ENCODE results near the gene CHID1. TPM values are rescaled to one million over a fixed set of nuclear protein-coding genes. Genes with fewer than 3 reads are reported as not detected.

Gene CHID1
- total and polyA plus RNA-seq, 2 of the 4 experiments (the other 2 are of a cell fraction): 34.2 to 121 TPM

DNA sequence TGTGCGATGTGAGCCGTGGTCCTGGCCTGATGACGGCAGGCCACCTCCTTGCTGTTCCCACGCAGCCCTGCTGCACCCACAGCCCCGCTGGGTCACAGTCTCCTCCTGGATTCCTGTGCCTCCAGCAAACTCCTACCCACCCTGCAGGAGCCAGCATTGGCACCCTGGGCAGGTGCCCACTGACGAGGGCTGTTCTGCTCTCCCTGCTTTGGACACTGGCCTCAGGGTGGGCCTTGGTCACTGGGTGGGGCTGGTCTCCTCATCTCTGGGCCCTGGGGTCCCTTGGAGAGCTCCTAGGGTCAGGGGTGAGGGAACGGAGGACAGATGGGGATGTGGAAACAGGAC, 55.3 kb downstream of the CHID1 start:
- Histone ChIP-seq H3K36me3 (ENCODE audit: control insufficient read depth, insufficient read depth, low read length) (peaks cover 20% of the 10 kb centered on the region), H4K91ac (ENCODE audit: insufficient read depth, low read depth, low read length) (no peak overlapping the region), H4K5ac (ENCODE audit: low read depth, low read length) (no peak overlapping the region), H3K9me1 (ENCODE audit: insufficient read depth, low read length) (no peaks in the 10 kb centered on the region), H3K4me3 (ENCODE audit: insufficient read depth, low read depth, low read length) (no peak overlapping the region), H4K20me1 (ENCODE audit: insufficient read depth, low read length) (peaks cover 80% of the 10 kb centered on the region), H2AK5ac (ENCODE audit: low read depth, low read length) (no peak overlapping the region), H2BK15ac (ENCODE audit: low read depth, low read length) (no peak overlapping the region), H3K9me3 (ENCODE audit: control insufficient read depth, insufficient read depth, low read length) (no peaks in the 10 kb centered on the region), H3K18ac (ENCODE audit: low read depth, low read length) (no peak overlapping the region), H2BK5ac (ENCODE audit: low read depth, low read length, poor library complexity, severe bottlenecking) (no peak overlapping the region), H2AFZ (replicated peaks; ENCODE audit: low read length, poor library complexity) (no peak overlapping the region), H4K8ac (ENCODE audit: low read depth in 2 of 2, low read length in 2 of 2) (no peak overlapping the region), H3K4ac (ENCODE audit: low read depth, low read length) (no peak overlapping the region), H3K27ac (ENCODE audit: insufficient read depth, low read length) (no peak overlapping the region), H3K4me1 (ENCODE audit: control insufficient read depth, insufficient read depth, low read length) (peaks cover 20% of the 10 kb centered on the region), H3K56ac (ENCODE audit: extremely low read depth, insufficient read depth, low read length) (no peak overlapping the region), H2AK9ac (replicated peaks; ENCODE audit: low read depth, low read length, poor library complexity) (no peak overlapping the region), H3K79me1 (ENCODE audit: low read depth in 1 of 2, low read length in 2 of 2) (peaks cover 18 to 87% of the 10 kb centered on the region in 2 experiments), H2BK120ac (ENCODE audit: low read depth, low read length) (no peak overlapping the region), H2BK20ac (ENCODE audit: low read depth, low read length) (no peak overlapping the region), H3K9ac (ENCODE audit: low read depth, low read length) (no peak overlapping the region), H3K23ac (ENCODE audit: low read depth, low read length) (no peak overlapping the region), H3K14ac (replicated peaks; ENCODE audit: low read depth, low read length) (no peak overlapping the region), H3K27me3 (ENCODE audit: control insufficient read depth, insufficient read depth, low read length) (no peaks in the 10 kb centered on the region), H3K4me2 (ENCODE audit: low read depth, low read length) (no peak overlapping the region)
- WGBS, 2 experiments (ENCODE audit: extremely low coverage in 2 of 2, insufficient read length in 1 of 2): 89% methylated on average over 5 of the region's 7 CpGs; no CpG with 5 or more reads in 1 of the 2 experiments
- in situ Hi-C loops (cut with MboI; ENCODE audit: low sequenced_read_pairs) (no loop called here), intact Hi-C loops (cut with micrococcal nuclease) (no loop called here), dilution Hi-C loops (cut with HindIII; ENCODE audit: low sequenced_read_pairs, unreplicated experiment) (no loop called here)
- no TSS peak for BruUV-seq (replicated peaks)
- ChIA-PET POLR2A (ENCODE audit: unreplicated experiment) (no interaction called here), CTCF (no interaction called here)
- ATAC-seq (ENCODE audit: low read depth): no peak
- no peak for DNase-seq
- TF ChIP-seq CEBPB (IDR thresholded peaks at IDR 0.05; ENCODE audit: low read depth, low read length) (no peak), MAZ (IDR thresholded peaks at IDR 0.05; ENCODE audit: borderline replicate concordance, low read depth, low read length) (no peak), SMC3 (IDR thresholded peaks at IDR 0.05; ENCODE audit: low read depth, low read length) (no peak), MAFK (IDR thresholded peaks at IDR 0.05; ENCODE audit: low read depth, low read length) (no peak), BHLHE40 (IDR thresholded peaks at IDR 0.05; ENCODE audit: low read depth, low read length) (no peak), MXI1 (IDR thresholded peaks at IDR 0.05; ENCODE audit: borderline replicate concordance, low read depth, low read length) (no peak)
- TF ChIP-seq, protein P1, sequence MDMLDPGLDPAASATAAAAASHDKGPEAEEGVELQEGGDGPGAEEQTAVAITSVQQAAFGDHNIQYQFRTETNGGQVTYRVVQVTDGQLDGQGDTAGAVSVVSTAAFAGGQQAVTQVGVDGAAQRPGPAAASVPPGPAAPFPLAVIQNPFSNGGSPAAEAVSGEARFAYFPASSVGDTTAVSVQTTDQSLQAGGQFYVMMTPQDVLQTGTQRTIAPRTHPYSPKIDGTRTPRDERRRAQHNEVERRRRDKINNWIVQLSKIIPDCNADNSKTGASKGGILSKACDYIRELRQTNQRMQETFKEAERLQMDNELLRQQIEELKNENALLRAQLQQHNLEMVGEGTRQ (IDR thresholded peaks at IDR 0.05; ENCODE audit: low read depth, low read length): no peak
- TF ChIP-seq, protein P2, sequence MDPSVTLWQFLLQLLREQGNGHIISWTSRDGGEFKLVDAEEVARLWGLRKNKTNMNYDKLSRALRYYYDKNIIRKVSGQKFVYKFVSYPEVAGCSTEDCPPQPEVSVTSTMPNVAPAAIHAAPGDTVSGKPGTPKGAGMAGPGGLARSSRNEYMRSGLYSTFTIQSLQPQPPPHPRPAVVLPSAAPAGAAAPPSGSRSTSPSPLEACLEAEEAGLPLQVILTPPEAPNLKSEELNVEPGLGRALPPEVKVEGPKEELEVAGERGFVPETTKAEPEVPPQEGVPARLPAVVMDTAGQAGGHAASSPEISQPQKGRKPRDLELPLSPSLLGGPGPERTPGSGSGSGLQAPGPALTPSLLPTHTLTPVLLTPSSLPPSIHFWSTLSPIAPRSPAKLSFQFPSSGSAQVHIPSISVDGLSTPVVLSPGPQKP (IDR thresholded peaks at IDR 0.05; ENCODE audit: borderline replicate concordance, low read depth, low read length): no peak
